ENCODE data around the gene PTTG1. TPM values are rescaled to one million over a fixed set of nuclear protein-coding genes. Genes with fewer than 3 reads are reported as not detected.
A peak's percentile ranks its signal among the peaks of the same experiment; 100 is the strongest.

PTTG1 gene
- total RNA-seq, 3 donors from 2014 or later, result 5.8 to 46.8 (median 9.0) TPM

GRCh38 chr5:160399402-160400353, 22.0 kb upstream of the PTTG1 start, which contains the start of gene FAM200C:
TSS of gene FAM200C (minus strand) at chr5:160400054. CDS start at chr5:160395490, 4,564 bp downstream.
- DNase-seq (peak; percentile 87 to 94 (median 92)), ATAC-seq (peak; percentile 99)
- Histone ChIP-seq H3K4me3 (peak within 1 kb of the TSS; percentile 43), H3K36me3 (ENCODE audit: low read depth) (peaks cover 12% of the 10 kb centered on the region), H3K4me1 (ENCODE audit: low read depth) (peaks cover 11% of the 10 kb centered on the region), H3K9me3 (no peaks in the 10 kb centered on the region)
- intact Hi-C loops (cut with DNase I, micrococcal nuclease), result loop anchor here in 1 of 2 donors (10.0 kb wide), 1 partner anchor 385 kb away; no protein-coding TSS in a partner anchor
- TF ChIP-seq CTCF (IDR thresholded peaks at IDR 0.05), result no peak

- TF ChIP-seq CTCF (IDR thresholded peaks at IDR 0.05), result no peak
- intact Hi-C loops (cut with DNase I, micrococcal nuclease), result no loop called here
- Histone ChIP-seq H3K4me3 (peak within 1 kb of the TSS; percentile 69), H3K36me3 (ENCODE audit: low read depth) (peaks cover 7% of the 10 kb centered on the region), H3K9me3 (no peaks in the 10 kb centered on the region), H3K4me1 (ENCODE audit: low read depth) (peaks cover 12% of the 10 kb centered on the region)
- DNase-seq (peak; percentile 94 to 96 (median 95)), ATAC-seq (peak; percentile 92)
Measured at GRCh38 chr5:160418561-160419457, 2.8 kb upstream of the PTTG1 start, which contains the start of gene SLU7. TSS of gene SLU7 (minus strand) at chr5:160419081. CDS start at chr5:160415294, 3,787 bp downstream.

- H3K4me1 ChIP-seq (ENCODE audit: low read depth), result peaks cover 12% of the 10 kb centered on the region
- no peaks in the 10 kb centered on the region for H3K9me3 ChIP-seq
- DNase-seq (no peak), ATAC-seq (no peak)
- no peak for TF ChIP-seq CTCF (IDR thresholded peaks at IDR 0.05)
- intact Hi-C loops (cut with DNase I, micrococcal nuclease), result no loop called here
- no peaks in the 10 kb centered on the region for H3K36me3 ChIP-seq (ENCODE audit: low read depth)
- peak overlapping the region; percentile 69 for H3K4me3 ChIP-seq
Measured at GRCh38 chr5:160419458-160420330, 2.0 kb upstream of the PTTG1 start.

- intact Hi-C loops (cut with DNase I, micrococcal nuclease), result no loop called here
- Histone ChIP-seq H3K4me3 (no peak overlapping the region), H3K36me3 (ENCODE audit: low read depth) (no peaks in the 10 kb centered on the region), H3K4me1 (ENCODE audit: low read depth) (peaks cover 12% of the 10 kb centered on the region), H3K9me3 (no peaks in the 10 kb centered on the region)
- DNase-seq (no peak), ATAC-seq (no peak)
- no peak for TF ChIP-seq CTCF (IDR thresholded peaks at IDR 0.05)
Measured at GRCh38 chr5:160420331-160420610, 1.4 kb upstream of the PTTG1 start.

GRCh38 chr5:160423099-160423498, 1.4 kb downstream of the PTTG1 start:
- H3K9me3 ChIP-seq, result no peaks in the 10 kb centered on the region
- H3K4me3 ChIP-seq, result no peak overlapping the region
- intact Hi-C loops (cut with DNase I, micrococcal nuclease), result no loop called here
- H3K4me1 ChIP-seq (ENCODE audit: low read depth), result peaks cover 2% of the 10 kb centered on the region
- TF ChIP-seq CTCF (IDR thresholded peaks at IDR 0.05), result no peak
- no peak for DNase-seq
- no peak for ATAC-seq
- no peaks in the 10 kb centered on the region for H3K36me3 ChIP-seq (ENCODE audit: low read depth)
